Forelimb muscle (tissue), 1 donor: ENCODE data around the gene ENDOG. TPM values are rescaled to one million over a fixed set of nuclear protein-coding genes. Genes with fewer than 3 reads are reported as not detected.

Experiments
- DNase-seq: peaks from one replicate; pipeline ENCODE4 v3.0.0-alpha.2; 2013; ENCODE audit warnings: low read depth
- polyA plus RNA-seq: library from polyadenylated mRNA; unstranded; fragments of 120-200 nt; gene quantifications from one replicate; pipeline ENCODE4 v1.2.1, GENCODE V29; 2013; ENCODE audit not compliant: insufficient read length

Gene ENDOG
- polyA plus RNA-seq, 1 donor, result 23.2 TPM

DNA sequence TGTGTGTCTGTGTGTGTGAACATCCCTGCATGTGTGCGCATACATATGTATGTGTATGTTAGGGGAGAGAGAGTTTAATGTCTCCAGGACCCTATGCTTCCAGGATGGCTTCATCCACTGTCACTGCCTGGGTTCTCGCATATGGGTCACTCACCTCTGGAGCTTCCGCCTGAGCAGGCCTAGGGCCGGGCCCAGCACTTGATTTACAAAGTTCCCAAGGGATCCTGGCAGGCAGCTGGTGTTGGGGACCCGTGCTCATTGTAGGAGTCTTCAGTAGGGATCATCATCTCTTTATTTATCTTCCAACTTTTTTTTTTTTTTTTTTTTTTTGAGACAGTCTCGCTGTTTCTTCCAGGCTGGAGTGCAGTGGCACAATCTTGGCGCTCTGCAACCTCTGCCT is 18.2 kb upstream of the ENDOG start:
- no peak for DNase-seq

DNA sequence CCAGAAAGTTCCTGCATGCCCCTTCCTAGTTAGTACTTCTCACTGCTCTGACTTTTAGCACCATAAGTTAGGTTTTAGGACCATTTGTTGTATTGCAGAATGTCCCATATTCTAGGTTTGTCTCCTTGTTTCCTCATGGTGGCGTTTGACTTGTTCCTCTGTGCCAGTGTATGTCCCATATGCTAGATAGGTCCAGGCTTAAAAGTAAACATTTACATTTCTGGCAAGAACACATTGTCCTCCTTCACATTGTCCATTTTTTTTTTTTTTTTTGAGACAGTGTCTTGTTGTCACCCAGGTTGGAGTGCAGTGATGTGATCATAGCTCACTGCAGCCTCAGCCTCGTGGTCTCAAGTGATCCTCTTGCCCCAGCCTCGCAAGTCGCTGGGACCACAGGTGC is 15.8 kb upstream of the ENDOG start:
- no peak for DNase-seq

DNA sequence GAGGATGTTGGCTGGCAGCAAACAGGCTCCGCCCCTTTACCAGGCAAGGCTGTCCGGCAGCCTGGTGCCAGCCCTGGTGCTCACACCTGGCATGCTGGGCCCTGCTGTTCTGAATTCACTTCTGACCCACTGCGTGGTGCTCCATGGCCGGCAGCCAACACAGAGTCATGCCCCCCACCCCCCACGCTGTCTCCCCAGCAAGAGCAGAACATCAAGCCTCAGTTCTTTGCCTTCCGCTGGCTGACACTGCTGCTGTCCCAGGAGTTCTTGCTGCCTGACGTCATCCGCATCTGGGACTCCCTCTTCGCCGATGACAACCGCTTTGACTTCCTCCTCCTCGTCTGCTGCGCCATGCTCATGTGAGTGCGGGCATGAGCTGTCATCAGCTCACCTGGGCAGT is 12.6 kb upstream of the ENDOG start:
- DNase-seq, result no peak

DNA sequence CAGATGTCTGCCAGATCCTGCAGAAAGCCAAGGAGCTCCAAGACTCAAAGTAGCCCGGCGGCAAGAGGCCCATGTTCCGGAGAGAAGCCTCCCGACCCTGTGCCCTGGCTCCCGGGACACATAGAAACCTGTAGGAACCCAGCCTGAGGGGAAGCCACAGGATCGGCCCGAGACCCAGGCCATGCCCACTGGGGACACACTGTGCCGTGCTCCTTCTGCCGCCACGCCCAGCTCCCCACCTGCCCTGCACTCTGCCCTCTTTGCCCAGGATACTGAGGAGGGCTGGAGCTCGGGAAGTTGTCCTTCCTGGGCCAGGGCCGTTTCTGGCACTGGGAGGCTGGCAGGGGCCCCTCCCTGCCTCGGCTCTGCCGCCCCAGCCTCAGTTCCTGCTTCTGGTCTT is 10.5 kb upstream of the ENDOG start:
- no peak for DNase-seq

DNA sequence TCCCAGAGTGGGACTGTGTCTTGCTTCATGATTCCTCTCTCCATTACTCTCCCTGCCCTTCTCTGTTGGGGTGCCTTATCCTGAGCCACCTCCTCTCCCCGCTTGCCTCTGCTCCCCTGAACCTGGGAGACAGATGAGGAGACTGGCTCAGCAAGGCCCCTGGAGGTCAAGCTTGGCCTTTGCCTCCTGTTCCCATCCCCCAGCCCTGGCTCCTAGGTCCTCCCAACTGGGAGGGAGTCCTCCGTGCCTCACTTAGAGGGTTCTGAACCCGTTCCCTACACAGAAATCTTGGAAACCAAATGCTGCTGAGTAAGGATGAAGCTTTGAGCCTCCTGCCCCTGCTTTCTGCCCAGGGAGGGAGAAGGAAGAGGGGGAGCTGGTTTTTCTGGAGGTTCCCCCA is 9.8 kb upstream of the ENDOG start:
- DNase-seq, result no peak

DNA sequence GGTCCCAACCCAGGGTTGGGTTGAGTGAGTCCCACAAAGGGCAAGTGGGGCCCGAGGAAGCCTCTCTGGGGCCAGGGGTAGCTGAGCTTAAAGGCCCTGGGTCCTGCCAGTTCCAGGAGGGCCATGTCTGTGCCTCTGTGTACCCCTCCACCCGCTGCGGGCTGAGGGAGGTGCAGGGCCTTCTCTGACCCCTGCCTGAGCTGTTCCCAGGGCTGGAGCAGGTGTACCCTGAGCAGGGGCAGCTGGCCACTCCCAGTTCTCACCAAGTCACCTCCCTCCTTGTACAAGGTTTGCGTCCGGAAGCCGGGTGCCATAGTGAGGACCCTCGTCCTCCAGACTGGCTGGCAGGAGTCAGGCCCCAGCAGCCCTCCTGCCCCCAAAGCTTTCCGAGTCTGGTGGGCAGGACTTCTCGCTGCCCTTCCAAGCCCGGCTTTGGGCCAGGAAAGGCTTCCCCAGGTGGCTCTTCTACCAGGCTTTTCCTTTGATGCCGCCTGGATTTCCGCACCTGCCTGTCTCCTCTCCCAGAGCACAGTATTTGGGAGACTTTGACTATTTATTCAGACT is 9.2 kb upstream of the ENDOG start:
- DNase-seq, result no peak

DNA sequence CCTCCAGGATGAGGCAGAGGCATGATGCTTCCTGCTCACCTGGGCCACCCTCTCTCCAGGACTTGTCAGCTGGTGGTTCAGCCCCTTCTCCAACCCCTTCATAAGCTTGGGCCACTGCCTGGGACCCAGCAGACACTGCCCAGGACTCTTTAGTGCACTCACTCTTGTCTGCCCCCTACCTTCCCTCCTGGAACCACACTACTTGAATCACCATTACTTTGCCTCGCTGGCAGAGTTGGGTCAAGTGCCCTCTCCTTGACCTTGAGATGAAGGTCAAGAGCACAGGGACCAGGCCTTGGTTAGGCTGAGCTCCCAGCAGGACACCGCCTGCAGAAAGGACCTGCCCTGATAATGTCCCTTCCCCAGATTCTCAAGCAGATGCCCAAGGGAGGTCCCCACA is 8.5 kb upstream of the ENDOG start:
- DNase-seq, result no peak

DNA sequence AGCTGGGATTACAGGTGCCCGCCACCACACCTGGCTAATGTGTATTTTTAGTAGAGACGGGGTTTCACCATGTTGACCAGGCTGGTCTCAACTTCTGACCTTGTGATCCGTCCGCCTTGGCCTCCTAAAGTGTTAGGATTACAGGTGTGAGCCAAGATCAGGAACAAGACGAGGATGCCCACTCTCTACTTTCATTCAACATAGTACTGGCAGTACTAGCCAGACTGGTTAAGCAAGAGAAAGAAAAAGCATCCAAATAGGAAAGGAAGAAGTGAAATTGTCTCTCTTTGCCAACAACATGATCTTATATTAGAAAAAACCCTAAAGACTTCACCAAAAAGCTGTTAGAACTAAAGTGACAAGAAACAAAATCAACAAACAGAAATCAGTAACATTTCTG is 7.4 kb upstream of the ENDOG start:
- DNase-seq, result no peak

DNA sequence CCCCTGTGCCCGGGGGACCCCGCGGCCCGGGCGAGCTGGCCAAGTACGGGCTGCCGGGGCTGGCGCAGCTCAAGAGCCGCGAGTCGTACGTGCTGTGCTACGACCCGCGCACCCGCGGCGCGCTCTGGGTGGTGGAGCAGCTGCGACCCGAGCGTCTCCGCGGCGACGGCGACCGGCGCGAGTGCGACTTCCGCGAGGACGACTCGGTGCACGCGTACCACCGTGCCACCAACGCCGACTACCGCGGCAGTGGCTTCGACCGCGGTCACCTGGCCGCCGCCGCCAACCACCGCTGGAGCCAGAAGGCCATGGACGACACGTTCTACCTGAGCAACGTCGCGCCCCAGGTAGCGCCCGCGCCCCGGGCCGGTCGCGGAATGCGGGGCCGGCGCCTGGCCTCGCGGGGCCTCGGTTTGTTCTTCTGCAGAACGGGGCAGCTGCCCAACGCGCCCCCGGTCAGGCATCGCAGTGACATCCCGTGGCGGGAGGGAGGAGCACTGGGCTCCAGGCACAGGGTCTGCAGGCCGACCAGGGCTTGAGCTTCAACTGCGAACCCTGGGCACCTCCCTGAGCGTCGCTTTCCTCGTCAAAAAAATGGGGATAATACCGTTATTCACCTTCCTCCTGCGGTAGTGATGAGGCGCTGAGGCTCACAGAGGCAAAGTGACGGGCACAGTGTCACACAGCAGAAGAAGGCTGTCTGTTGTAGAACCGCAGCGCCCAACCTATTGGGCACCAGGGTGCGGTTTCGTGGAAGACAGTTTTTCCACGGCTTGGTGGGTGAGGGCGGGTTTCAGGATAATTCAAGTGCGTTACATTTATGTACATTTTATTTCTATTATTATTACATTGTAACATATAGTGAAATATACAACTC is 777 bp downstream of the ENDOG start:
- DNase-seq, result no peak

DNA sequence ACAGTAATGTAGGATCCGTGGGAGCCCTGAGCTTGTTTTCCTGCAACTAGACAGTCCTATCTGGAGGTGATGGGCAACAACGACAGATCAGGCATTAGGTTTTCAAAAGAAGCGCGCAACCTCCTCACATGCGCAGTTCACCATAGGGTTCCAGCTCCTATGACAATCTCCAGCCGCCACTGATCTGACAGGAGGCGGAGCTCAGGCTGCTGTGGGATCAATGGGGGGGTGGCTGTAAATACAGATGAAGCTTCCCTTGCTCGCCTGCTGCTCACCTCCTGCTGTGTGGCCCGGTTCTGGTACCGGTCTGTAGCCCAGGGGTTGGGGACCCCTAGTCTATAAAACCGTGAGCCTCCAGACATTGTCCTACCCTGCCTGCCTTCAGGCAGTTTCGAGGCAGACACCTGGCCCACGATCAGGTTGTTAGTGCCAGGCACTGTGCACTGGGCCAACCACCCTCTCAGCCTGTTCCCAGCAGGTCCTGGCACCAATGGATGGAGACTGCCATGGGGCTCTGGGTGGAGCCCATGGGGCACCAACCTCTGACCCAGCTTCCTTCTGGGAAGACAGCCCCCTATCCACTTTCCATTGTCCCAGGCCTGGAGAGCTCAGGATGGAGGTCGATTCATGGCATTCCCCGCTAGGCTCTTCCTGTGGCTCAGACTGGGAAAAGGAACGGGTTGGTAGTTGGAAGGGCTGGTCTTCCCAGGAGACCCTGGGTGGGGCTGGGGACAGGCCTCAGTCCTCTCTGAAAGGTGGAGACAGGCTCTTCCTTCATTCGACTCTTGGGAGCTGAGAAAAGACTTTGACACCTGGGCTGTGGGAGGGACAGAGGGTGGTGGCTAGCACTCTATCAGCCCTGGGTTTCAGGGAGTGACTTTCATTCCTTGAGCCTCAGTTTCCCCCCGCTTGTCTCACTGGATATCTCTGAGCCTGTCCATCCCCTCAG is 1.7 kb downstream of the ENDOG start:
- no peak for DNase-seq

DNA sequence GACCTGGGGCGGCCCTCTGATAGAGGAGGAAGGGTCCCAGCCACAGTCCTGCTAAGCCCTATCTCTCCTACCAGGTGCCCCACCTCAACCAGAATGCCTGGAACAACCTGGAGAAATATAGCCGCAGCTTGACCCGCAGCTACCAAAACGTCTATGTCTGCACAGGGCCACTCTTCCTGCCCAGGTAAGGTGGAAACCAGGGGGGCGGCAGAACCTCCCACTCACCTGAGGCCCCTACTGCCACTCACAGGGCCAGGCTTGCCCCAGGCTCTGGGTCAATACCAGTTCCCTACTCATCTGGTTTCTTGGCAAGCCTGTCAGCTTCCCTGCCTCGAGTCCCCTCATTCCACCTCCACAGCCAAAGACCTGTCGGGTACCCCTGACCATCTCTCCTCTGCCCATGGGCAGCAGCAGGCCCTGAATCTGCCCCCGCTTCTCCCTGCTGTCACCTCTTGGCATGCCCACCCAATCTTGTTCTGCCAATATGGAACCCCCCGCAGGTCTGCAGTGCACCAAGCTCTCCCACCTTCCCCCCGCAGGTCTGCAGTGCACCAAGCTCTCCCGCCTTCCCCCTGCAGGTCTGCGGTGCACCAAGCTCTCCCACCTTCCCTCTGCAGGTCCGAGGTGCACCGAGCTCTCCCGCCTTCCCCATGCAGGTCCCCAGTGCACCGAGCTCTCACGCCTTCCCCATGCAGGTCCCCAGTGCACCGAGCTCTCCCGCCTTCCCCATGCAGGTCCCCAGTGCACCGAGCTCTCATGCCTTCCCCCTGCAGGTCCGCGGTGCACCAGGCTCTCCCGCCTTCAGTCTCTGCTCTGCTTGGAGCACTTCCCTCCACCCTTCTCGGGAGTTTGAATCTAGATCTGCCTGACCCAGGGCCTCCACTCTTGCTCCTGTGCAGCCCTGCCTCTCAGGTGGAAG is 2.6 kb downstream of the ENDOG start:
- no peak for DNase-seq

DNA sequence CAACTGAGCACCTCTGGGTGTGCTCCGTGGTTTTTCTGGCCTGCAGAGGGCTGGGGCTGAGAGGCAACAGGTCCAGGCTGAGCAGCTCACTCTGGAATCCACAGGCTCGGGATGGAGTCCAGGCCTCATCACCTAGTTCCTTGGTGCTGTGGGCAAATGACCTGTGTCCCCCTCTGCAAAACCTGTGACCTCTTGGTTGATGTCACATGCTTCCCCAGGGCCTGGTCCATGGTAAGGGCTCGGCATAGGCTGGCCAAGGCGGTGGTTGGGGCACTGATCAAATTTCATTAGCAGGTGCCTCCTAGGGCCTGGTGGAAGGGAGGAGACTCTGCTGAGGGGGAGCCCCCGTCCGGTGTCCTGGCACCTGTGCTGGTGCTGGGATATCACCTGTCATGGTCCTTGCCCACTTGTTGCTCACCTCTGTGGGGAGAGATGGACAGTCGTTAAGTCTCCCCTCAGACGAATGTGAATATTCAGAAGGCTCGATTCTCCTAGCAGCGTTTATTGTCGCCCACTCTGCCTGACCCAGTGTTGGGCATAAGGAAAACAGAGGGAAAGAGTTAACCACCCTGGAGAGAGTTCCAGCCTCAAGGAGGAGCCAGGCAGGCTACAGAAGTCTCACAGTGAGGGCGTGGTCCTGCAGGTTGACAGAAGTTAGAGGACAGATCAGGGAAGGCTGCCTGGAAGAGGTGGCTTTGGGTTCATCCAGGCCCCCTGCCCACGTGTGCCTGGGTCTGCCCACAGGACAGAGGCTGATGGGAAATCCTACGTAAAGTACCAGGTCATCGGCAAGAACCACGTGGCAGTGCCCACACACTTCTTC is 3.5 kb downstream of the ENDOG start:
- DNase-seq, result no peak

DNA sequence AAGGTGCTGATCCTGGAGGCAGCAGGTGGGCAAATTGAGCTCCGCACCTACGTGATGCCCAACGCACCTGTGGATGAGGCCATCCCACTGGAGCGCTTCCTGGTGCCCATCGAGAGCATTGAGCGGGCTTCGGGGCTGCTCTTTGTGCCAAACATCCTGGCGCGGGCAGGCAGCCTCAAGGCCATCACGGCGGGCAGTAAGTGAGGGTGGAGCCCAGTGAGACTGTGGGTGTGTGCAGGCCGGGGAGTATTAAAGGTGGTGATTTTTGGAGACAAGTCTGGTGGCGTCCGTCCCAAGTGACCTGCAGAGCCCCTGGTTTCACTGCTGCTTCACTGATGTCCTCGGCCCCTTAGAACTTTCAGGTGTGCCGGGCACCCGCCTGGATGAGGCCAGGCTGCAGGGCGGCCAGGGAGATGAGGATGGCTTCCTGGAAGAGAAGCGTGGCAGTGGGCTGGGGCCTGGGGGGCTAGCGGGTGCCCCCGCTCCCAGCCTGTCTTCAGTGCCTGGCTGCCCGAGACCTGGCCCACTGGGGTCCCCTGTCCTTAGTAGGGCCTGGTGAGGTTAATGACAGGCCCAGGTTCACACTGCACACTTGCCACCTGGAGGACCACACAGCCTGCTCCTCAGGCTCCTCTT is 4.2 kb downstream of the ENDOG start:
- no peak for DNase-seq

DNA sequence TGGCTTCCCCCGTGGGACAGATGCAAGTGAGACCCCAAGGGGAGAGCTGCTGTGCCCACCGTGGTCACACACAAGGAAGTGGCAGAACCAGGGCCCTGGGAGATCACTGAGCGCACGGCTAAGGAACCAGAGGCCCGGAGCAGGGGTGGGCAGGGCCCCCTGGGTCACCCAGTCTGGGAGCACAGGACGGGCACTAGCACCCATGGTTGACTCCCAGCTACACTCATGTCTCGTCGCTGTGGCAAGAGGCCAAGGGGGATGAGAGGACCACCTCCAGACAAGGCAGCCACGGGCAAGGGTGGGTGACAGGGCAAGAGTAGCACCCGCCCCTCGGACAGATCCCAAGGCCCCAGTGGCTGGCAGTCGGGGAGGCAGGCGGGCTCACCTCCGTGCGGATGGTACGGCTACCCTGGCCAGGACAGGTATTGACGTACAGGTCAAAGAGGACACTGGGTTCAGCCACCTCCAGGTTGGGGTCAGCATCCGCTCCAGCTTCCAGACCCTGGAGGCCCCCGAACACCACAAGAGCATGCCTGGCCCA is 5.1 kb downstream of the ENDOG start:
- no peak for DNase-seq

DNA sequence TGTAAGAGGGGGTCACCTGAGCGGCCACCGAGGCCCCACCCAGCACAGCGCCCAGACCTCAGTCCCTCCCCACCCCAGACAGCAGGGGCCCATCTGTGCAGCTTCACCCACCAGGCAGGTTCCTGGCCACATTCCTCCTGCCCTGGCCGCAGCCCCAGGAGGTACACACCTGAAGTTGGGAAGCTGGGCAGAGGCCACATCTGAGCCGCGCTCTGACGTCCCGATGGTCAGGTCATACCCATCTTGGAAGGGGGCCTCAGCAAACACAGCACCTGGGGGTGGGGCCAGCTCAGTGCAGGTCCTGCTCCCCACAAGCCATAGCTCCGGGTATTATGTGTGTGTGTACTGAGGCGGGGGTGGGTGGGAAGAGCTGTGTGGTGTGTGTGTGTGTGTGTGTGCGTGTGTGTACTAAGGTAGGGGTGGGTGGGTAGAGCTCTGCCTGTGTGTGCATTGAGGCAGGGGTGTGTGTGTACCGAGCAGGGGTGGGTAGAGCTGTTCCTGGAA is 5.7 kb downstream of the ENDOG start:
- DNase-seq, result no peak

DNA sequence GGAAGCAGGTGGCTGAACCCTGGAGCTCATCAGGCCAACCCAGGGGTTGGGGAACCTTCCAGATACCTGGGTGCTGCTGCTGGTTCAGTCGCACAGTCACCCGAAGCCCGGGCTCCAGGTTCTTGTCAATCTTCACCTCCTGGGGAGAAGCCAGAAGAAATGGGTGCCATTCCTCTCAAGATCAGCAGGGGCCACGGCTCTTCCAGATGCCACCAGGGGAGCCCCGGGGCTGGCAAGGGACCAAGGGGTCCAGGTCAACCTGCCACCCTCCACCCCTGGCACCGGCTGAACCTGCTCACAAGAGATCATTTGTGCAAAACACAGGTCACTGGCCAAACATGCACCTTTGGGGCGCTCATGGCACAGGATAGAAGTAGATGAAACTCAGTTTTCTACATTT is 6.6 kb downstream of the ENDOG start:
- no peak for DNase-seq

DNA sequence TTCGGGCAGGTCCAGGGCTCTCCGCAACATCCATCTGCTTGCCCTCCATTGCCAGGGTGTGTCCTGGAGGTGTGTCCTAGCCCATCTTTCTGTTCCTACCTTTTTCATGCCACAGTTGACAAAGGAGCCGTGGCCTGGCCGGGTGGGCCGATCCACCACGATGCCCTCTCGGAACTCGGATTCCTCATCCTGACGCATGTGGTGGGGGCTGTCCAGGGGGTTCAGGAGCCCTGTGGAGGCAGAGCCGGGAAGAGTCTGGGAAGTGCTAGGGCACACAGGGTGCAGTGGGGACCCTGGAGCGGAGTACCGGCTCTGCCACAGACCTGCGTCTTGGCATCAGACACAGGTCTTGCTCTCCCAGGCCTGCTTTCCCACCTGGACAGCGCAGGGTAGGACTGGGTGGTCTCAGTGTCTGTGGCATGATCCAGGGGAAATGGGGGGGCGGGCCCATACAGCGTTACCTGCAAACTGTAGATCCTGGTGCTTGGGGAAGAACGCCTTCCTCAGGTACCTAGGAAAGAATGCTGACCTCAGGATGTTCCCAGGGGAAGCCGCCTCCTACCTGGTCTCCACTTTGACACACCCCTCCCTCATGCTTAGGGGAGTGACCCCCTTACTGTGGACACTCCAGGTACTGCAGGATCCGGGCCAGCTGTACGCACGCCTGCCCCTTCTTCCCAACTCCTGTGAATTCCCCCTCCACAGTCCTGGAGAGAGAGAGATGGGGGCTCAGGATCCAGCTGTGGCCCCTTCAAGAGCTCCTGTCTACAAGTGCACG is 7.8 kb downstream of the ENDOG start:
- DNase-seq, result no peak

DNA sequence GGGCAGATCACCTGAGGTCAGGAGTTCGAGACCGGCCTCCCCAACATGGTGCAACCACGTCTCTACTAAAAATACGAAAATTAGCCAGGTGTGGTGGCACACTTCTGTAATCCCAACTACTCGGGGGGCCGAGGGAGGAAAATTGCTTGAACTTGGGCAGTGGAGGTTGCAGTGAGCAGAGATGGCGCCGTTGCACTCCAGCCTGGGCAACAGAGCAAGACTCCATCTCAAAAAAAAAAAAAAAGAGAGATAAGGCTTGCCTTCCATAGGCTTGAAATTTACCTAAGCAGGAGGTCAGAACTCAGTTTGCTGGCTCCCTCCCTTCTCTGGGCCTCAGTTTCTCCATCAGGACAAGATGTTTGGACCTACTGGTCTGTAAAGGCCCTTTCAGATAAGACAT is 10.0 kb downstream of the ENDOG start:
- no peak for DNase-seq
